ENCODE measurements around the gene PRX. TPM values are rescaled to one million over a fixed set of nuclear protein-coding genes. Genes with fewer than 3 reads are reported as not detected.

The PRX gene
- total and polyA plus RNA-seq, 5 donors: 3.2 to 7.1 (median 4.9) TPM

DNA sequence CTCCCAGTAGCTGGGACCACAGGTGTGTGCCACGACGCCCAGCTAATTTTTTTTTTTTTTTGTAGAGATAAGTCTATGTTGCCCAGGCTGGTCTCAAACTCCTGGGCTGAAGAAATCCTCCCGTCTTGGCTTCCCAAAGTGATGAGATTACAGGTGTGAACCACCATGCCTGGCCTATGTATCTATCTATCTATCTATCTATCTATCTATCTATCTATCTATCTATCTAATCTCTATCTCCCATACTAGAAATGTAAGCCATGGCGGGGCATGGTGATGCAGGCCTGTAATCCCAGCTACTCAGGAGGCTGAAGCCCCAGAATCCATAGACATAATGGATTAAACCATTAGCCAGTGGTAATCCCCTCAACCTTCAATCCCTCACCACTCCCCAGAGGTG lies 37.5 kb upstream of the PRX start:
- H3K9me3 ChIP-seq (ENCODE audit: control insufficient read depth, low read length): no peaks in the 10 kb centered on the region
- H3K4me3 ChIP-seq (ENCODE audit: low read length): no peak overlapping the region
- no peaks in the 10 kb centered on the region for H3K4me1 ChIP-seq (ENCODE audit: control insufficient read depth, insufficient read depth, low read length)
- H3K27me3 ChIP-seq (ENCODE audit: control insufficient read depth, insufficient read depth): no peaks in the 10 kb centered on the region
- WGBS: 94% methylated on average over 4 of the region's 4 CpGs
- H3K27ac ChIP-seq (ENCODE audit: low read length): no peak overlapping the region
- ATAC-seq: no peak
- intact Hi-C loops (cut with DNase I): no loop called here
- no peak for DNase-seq

DNA sequence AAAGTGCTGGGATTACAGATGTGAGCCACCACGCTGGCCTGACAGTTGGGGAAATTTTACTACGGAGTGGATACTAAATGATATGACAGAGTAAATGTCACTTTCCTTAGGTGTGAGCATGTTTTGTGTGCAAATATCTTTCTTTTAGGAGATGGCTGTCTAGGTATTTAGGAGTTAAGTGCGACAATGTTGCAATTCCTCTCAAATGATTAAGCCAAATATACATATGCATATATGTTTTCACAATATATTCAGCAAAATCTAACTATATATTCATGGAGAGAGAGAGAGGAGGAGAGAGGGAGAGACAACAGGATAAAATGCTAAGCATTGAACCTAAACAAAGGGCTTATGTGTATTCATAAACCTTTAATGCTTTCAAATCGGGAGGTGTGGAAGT lies 36.3 kb upstream of the PRX start:
- no peaks in the 10 kb centered on the region for H3K9me3 ChIP-seq (ENCODE audit: control insufficient read depth, low read length)
- 89% methylated on average over 4 of the region's 4 CpGs for WGBS
- intact Hi-C loops (cut with DNase I): loop anchor here in 1 of 4 donors (10.0 kb wide), 1 partner anchor 105 kb away; the partner anchor contains the start of genes C19orf47 and PLD3
- H3K4me3 ChIP-seq (ENCODE audit: low read length): no peak overlapping the region
- no peaks in the 10 kb centered on the region for H3K27me3 ChIP-seq (ENCODE audit: control insufficient read depth, insufficient read depth)
- no peaks in the 10 kb centered on the region for H3K4me1 ChIP-seq (ENCODE audit: control insufficient read depth, insufficient read depth, low read length)
- DNase-seq (no peak), ATAC-seq (no peak)
- H3K27ac ChIP-seq (ENCODE audit: low read length): no peak overlapping the region

DNA sequence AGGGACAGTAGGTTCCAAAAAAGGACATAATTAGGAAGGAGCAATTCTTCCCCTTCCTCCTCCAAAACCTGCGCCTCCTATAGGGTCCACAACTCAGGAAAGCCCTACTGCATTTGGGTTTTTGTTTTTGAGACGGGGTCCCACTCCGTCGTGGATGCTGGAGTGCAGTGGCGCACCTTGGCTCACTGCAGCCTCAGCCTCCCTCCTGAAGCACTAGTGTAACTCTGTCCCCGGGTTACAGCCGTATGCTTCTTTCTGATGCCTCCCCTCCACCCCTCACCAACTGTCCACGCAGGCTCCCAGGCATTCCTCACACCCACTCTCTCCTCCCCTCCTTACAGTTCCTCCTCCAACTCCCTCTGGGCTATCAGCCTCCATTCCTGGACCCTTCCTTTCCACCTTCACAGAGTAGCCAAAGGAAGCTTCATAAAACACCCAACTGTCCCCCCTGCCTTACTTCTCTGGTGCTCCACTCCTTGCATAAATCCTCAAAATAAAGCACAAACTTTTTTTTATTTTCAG lies 33.1 kb upstream of the PRX start:
- Histone ChIP-seq H3K27ac (ENCODE audit: low read length) (no peak overlapping the region), H3K27me3 (ENCODE audit: control insufficient read depth, insufficient read depth) (no peaks in the 10 kb centered on the region), H3K4me1 (ENCODE audit: control insufficient read depth, insufficient read depth, low read length) (peaks cover 3% of the 10 kb centered on the region), H3K4me3 (ENCODE audit: low read length) (no peak overlapping the region), H3K9me3 (ENCODE audit: control insufficient read depth, low read length) (no peaks in the 10 kb centered on the region)
- intact Hi-C loops (cut with DNase I): loop anchor here in 1 of 4 donors (10.0 kb wide), 1 partner anchor 102 kb away; the partner anchor contains the start of genes C19orf47 and PLD3
- DNase-seq (no peak), ATAC-seq (no peak)
- 81% methylated on average over 8 of the region's 8 CpGs for WGBS

DNA sequence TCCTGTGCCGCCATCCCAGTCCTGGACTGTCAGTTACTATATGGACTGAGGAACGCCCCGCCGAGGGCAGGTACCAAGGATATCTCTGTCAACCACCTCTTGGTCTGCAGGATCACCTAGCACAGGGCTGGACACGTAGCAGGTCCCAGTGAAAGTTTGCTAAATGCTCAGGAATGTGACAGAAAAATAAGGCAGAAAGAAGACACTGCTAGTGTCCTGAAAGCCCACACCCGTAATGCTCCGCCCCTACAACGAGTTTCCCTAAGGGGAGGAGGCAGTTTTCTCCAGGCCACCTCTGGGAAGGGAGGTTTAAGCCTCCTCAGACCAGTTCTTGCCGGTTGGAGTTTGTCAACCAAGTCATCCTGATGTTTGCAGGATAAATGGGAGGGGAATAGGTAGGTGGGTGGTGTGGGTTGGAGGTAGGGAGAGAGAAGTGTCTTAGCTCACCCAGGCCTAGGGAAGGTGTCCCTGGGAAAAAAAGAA lies 32.6 kb upstream of the PRX start:
- H3K9me3 ChIP-seq (ENCODE audit: control insufficient read depth, low read length): no peaks in the 10 kb centered on the region
- H3K27me3 ChIP-seq (ENCODE audit: control insufficient read depth, insufficient read depth): no peaks in the 10 kb centered on the region
- intact Hi-C loops (cut with DNase I): loop anchor here in 1 of 4 donors (10.0 kb wide), 1 partner anchor 101 kb away; the partner anchor contains the start of genes C19orf47 and PLD3
- 70% methylated on average over 9 of the region's 9 CpGs for WGBS
- H3K4me3 ChIP-seq (ENCODE audit: low read length): no peak overlapping the region
- DNase-seq (no peak), ATAC-seq (no peak)
- H3K27ac ChIP-seq (ENCODE audit: low read length): no peak overlapping the region
- peaks cover 3% of the 10 kb centered on the region for H3K4me1 ChIP-seq (ENCODE audit: control insufficient read depth, insufficient read depth, low read length)

DNA sequence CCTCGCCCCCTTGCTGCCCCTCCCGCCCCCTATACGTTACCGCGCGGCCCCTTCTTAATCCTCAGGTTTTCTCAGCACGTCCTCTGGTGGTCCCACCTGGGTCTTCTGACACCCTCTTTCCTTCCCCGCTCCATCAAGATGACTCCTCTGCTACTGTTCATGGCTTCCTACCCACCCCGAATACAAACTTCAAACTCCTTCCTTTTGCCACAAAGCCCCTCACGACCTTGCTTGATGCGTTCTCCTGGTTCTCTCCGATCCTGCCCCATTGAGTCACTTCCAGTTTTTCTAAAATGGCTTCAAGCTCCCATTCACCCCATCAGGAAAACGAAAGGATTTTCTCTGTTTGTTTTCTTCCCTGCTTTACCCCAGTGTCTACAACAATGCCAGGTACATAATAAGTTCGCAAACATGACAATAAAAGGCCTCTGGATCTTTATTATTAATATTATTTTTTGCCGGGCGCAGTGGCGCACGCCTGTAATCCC lies 31.7 kb upstream of the PRX start:
- Histone ChIP-seq H3K9me3 (ENCODE audit: control insufficient read depth, low read length) (no peaks in the 10 kb centered on the region), H3K4me1 (ENCODE audit: control insufficient read depth, insufficient read depth, low read length) (peaks cover 3% of the 10 kb centered on the region), H3K4me3 (ENCODE audit: low read length) (peak overlapping the region; percentile 95), H3K27ac (ENCODE audit: low read length) (peak overlapping the region; percentile 43), H3K27me3 (ENCODE audit: control insufficient read depth, insufficient read depth) (no peaks in the 10 kb centered on the region)
- WGBS: 17% methylated on average over 18 of the region's 18 CpGs
- ATAC-seq (no peak), DNase-seq (no peak)
- intact Hi-C loops (cut with DNase I): loop anchor here in 1 of 4 donors (10.0 kb wide), 1 partner anchor 100 kb away; the partner anchor contains the start of genes C19orf47 and PLD3

DNA sequence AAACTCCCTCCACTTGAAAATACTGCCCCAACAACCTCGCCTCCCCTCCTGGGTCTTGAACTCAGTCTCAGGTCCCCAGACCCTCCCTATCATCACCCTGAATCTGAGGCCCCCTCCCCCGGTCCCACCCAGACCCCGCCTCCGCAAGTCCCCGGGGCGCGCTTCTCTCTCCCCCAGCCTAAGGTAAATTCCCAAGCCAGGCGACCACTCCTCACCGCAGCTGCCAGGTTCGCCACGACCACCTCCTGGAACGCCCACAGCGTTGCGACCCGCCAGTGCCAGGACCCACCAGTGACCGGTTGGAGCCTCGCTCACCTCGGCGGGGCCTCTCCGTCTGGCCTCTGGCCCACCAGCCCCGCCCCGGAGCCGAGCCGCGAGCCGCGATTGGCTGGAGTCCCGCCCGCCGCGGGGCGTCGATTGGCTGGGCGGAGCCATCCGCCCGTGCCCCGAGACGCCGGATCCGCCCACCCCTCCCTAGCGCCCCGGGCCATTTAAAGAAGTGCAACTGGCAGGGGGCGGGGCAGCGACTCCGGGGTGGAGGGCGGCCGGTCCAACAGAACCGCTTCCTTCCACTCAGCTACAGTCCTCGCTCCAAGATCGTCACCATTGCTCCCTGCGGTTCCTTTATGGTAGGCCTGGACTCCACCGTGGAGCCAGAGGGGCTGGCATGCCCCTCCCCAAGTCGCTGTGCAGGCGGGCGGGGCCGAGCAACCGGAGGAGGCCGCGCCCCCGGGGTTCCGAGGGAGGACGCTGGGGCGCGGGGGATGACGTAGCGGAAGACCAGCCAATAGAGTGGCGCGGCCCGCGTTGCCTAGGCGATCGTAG lies 31.0 kb upstream of the PRX start, which contains the start of gene SERTAD3:
SERTAD3 (minus strand) TSS at position 336 of the 825 bp plus-strand sequence. CDS start 2,255 bp downstream, outside the sequence.
- peak; percentile 89 for ATAC-seq
- H3K27me3 ChIP-seq (ENCODE audit: control insufficient read depth, insufficient read depth): no peaks in the 10 kb centered on the region
- H3K4me1 ChIP-seq (ENCODE audit: control insufficient read depth, insufficient read depth, low read length): peaks cover 3% of the 10 kb centered on the region
- no peaks in the 10 kb centered on the region for H3K9me3 ChIP-seq (ENCODE audit: control insufficient read depth, low read length)
- DNase-seq: peak; percentile 97 to 99 (median 99)
- peak within 1 kb of the TSS; percentile 99 for H3K27ac ChIP-seq (ENCODE audit: low read length)
- under 1% methylated on average over 72 of the region's 72 CpGs for WGBS
- peak within 1 kb of the TSS; percentile 95 for H3K4me3 ChIP-seq (ENCODE audit: low read length)
- intact Hi-C loops (cut with DNase I): loop anchor here in 1 of 4 donors (10.0 kb wide), 1 partner anchor 99 kb away; the partner anchor contains the start of genes C19orf47 and PLD3

DNA sequence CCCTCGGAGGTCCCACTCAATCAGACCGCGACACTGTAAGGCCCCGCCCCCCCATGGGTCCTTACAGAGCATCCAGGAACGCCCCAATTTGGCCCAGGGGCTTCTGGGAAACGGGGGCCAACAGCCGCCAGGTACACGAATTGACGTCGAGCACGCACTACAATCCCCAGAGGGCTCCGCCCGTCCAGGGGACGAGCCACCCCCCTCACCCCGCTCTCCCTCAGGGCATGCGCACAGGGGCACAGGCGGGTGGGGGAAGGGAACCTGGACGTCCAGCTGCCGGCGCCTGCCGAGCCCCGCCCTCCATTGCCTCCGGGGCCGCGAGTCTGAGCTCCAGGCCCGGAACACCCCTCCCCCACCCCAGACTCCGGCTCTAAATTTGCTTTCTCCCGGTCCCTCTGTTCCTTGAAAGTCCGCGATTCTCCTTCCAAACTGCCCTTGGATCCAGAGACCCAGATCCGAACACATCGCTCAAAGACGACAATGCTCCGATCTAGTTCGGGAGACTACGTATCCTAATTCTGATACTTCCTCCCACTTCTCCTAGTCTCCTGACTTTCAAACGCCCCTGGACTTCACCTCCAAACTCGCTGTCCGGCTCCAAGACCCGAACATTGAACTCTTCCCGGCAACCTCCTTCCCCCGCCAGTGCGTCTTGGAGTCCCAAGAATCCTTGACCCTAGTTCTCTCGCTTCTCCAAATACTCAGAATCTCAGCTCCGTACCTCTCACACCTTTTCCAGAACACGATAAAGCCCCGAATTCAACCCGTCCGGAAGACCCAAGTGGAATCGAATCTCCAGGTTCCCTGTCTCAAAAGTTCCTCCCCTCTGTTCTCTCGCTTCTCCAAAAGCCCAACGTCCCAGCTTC lies 30.2 kb upstream of the PRX start:
- Histone ChIP-seq H3K4me1 (ENCODE audit: control insufficient read depth, insufficient read depth, low read length) (peaks cover 3% of the 10 kb centered on the region), H3K4me3 (ENCODE audit: low read length) (peak overlapping the region; percentile 95), H3K9me3 (ENCODE audit: control insufficient read depth, low read length) (no peaks in the 10 kb centered on the region), H3K27ac (ENCODE audit: low read length) (peak overlapping the region; percentile 99), H3K27me3 (ENCODE audit: control insufficient read depth, insufficient read depth) (no peaks in the 10 kb centered on the region)
- ATAC-seq (peak; percentile 91), DNase-seq (peak; percentile 100)
- WGBS: under 1% methylated on average over 52 of the region's 52 CpGs
- intact Hi-C loops (cut with DNase I): loop anchor here in 1 of 4 donors (10.0 kb wide), 1 partner anchor 99 kb away; the partner anchor contains the start of genes C19orf47 and PLD3

DNA sequence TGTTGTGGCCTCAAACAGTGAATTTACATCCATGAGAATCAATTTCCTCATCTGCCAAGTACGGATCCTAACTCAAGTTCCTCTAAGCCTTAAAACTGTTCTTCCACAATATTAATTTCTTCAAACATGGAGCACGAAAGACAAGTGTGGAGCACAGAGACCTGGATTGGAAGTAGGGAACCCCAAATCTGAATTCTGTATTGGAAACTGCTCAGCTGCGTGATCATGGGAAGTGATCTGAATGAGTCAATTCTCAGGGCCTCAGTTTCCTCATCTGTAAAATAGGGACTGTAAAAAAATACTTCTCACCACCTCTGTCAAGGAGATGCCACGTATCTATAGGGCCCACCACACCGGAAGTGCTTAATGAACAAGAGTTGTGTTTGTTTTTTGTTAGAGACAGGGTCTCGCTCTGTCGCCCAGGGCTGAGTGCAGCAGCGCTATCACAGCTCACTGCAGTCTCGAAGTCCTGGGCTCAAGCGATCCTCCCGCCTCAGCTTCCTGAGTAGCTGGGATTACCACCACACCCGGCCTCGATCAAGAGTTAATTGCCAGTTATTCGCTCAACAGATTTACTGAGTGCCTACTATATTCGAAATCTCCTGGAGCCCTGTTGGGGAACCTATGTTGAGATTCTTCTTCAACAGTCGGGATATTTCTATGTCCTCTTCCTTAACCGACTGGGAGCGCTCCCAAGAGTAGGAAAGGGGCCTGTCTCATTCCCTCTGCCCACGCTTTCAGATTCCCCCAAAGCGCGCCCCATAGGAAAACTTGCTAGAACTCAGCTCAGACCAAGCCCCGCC lies 29.4 kb upstream of the PRX start:
- ATAC-seq: no peak
- Histone ChIP-seq H3K27me3 (ENCODE audit: control insufficient read depth, insufficient read depth) (no peaks in the 10 kb centered on the region), H3K27ac (ENCODE audit: low read length) (peak overlapping the region; percentile 66), H3K4me3 (ENCODE audit: low read length) (peak overlapping the region; percentile 45), H3K4me1 (ENCODE audit: control insufficient read depth, insufficient read depth, low read length) (peaks cover 3% of the 10 kb centered on the region), H3K9me3 (ENCODE audit: control insufficient read depth, low read length) (no peaks in the 10 kb centered on the region)
- 14% methylated on average over 22 of the region's 22 CpGs for WGBS
- DNase-seq: no peak
- intact Hi-C loops (cut with DNase I): loop anchor here in 1 of 4 donors (10.0 kb wide), 1 partner anchor 98 kb away; the partner anchor contains the start of genes C19orf47 and PLD3

DNA sequence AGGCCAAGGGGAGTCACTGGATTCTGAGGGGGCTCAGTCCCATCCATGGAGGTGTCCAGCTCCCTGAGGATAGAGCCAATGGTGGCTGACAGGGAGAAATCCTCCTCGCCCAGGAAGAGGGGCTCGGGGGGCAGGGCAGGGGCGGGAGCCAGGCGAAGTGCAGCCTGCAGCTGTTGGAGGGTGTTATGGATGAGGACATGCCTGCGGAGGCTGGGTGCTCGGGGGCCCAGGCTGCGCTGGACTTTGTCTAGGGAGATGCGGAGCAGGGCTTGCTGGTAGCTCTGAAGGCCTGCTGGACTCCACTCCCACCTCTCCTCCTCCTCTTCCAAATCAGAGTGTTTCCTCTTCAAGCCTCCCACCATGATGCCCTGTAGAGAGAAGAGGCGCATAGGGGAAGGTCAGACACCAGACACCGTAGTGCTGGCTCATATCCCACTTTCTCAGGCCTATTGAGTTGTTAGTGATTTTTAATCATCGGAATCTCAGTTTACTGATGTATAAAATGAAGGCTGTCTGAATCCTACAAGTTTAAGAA lies 28.6 kb upstream of the PRX start:
- intact Hi-C loops (cut with DNase I): loop anchor here in 1 of 4 donors (10.0 kb wide), 1 partner anchor 97 kb away; the partner anchor contains the start of genes C19orf47 and PLD3
- peak in 2 of 3 donors; percentile 39 to 60 for DNase-seq
- WGBS: 69% methylated on average over 11 of the region's 11 CpGs
- peak overlapping the region; percentile 45 for H3K4me3 ChIP-seq (ENCODE audit: low read length)
- no peak overlapping the region for H3K27ac ChIP-seq (ENCODE audit: low read length)
- H3K27me3 ChIP-seq (ENCODE audit: control insufficient read depth, insufficient read depth): no peaks in the 10 kb centered on the region
- ATAC-seq: no peak
- no peaks in the 10 kb centered on the region for H3K9me3 ChIP-seq (ENCODE audit: control insufficient read depth, low read length)
- H3K4me1 ChIP-seq (ENCODE audit: control insufficient read depth, insufficient read depth, low read length): peaks cover 3% of the 10 kb centered on the region
